Measurements from ENCODE around the gene PINLYP.
A peak's percentile ranks its signal among the peaks of the same experiment; 100 is the strongest.
"Not testable (repeated sequence)": the region's sequence is repeated elsewhere in the genome, so short reads cannot be mapped to it uniquely, and the experiment has no call there.

Gene PINLYP

GRCh38 chr19:43575156-43575950, at the start of gene PINLYP, which contains the start of gene XRCC1:
Gene PINLYP, plus strand, starts transcription at chr19:43575801. Its CDS starts 1,391 bp downstream, at chr19:43577192.
Gene XRCC1, minus strand, starts transcription at chr19:43575527. Its CDS starts 69 bp downstream, at chr19:43575458.
- DNase-seq: peak; percentile 98

DNA sequence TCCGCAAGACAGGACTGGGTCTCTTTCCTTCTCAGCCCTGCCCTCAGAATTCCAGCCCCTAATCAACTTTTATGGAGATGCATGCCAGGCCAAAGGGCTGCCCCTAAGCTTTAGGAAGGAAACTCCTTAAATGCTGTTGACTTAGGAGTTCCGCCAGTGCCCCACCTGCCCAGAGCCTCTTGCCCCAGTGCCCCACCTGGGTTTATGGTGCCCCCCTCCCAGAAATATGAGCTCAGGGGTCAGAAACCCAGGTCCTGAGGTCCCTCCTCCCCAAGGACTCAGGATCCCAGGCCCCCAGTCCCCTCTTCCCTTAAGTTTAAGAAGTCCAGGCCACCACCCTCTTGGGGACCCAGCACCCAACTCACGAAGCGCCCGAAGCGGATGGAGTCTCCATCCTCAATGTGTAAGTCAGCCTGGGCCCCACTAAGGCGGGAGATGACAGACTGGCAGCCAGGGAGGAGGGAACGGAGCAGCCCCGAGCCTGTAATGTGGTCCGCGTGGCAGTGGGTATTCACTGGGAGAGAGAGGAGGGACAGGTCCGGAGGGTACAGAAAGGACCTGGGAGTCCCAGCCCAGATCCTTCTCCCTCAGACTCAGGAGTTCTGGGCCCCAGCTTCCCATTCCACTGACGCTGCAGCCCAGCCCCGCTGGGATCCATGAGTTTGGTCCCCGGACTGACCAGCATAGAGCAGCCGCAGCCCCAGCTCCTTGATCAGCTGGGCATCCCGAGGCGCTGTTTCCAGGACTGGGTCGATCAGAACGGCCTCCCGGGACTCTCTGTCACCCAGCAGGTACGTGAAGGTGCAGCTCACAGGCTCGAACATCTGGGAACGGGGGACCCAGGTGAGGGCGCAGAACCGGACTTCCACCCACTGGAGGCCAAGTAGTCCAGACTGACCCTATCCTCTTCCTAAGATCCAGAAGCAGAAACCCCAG, 49.5 kb upstream of the PINLYP start:
- DNase-seq: no peak

GRCh38 chr19:43526884-43527859, 48.4 kb upstream of the PINLYP start, which contains the start of gene ETHE1:
Gene ETHE1, minus strand, starts transcription at chr19:43527201. Its CDS starts 24 bp downstream, at chr19:43527177.
- DNase-seq: peak; percentile 48

- DNase-seq: no peak
Measured at GRCh38 chr19:43527860-43528622, 47.6 kb upstream of the PINLYP start.

DNA sequence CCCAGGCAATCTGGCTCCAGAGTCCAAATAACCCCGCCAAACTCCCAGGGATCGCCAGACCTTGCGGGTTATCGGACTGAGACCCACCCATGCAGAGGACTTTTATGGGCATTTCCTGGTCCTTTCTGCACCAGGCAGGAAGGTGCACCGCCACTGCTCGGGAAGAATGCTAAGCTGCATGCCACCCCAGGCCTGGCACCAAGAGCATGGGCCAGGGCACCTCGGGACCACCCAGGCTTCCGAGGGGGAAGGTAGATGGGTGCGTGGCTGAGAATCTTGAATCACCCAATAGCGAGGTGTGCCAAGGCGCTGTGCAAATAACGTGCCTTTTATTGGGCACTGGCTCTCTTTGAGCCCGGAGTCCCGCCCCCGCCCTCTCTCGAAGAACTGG, 43.0 kb upstream of the PINLYP start:
- DNase-seq: no peak

- peak; percentile 97 for DNase-seq
Measured at GRCh38 chr19:43532962-43533545, 42.5 kb upstream of the PINLYP start, which contains the start of gene ZNF575. Gene ZNF575, plus strand, starts transcription at chr19:43533188. Its CDS starts 1,235 bp downstream, at chr19:43534423.

DNA sequence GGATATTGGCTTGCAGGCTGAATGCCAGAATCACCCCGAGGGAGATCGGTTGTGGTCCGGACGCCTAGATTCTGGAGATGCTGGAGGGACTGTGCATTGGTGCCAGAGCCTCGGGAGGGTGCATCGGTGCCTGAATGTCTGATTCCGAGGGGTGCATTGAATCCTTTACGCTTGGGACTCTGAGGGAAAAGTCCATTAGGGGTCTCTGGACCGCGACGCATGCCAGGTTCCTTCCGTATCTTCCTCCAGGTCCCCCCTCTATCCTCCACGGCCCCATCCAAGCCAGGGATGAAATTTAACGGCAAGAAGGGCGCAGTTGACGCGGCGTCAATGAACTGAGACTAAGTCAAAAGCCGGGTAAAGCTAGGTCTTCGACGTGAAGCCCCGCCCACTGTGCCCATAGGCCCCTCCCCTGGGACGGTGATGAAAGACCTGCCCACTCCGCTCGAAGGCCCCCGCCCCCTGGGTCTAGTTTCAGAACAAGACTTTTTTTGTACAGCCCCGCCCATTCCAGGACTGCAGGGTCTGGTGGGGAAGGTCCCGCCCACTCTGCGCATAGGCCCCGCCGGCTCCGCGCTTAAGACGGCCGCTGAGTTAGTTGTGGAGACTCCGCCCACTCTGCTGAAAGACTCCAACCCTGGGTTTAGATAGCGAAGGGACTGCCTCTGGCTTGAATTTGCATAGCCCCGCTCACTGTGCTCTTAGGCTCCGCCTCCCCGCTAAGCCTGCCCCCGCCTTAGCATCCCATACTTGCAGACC, 41.9 kb upstream of the PINLYP start:
- DNase-seq: peak; percentile 100

DNA sequence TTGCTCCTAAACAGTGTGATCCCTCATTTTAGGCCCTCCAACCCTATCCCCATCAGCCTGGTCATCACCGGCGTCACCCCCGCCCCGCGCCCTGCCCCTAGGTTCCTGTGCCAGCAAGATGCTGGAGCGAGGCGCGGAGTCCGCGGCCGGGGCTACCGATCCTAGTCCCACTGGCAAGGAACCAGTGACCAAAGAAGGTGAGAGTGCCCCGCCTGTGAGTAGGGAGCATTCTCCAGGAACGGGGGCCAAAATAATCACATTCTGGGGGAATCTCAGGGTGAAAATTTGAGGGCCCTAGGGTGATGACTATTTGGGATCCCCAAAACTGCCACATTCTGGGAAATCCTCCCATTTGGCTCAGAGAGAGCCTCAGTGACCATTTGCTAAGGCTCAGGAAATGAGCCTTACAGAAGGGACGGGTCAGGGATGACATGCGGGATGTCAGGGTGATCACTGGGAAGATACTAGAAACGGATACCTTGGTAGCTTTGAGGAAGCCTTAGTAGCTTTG, 41.2 kb upstream of the PINLYP start:
- DNase-seq: no peak

DNA sequence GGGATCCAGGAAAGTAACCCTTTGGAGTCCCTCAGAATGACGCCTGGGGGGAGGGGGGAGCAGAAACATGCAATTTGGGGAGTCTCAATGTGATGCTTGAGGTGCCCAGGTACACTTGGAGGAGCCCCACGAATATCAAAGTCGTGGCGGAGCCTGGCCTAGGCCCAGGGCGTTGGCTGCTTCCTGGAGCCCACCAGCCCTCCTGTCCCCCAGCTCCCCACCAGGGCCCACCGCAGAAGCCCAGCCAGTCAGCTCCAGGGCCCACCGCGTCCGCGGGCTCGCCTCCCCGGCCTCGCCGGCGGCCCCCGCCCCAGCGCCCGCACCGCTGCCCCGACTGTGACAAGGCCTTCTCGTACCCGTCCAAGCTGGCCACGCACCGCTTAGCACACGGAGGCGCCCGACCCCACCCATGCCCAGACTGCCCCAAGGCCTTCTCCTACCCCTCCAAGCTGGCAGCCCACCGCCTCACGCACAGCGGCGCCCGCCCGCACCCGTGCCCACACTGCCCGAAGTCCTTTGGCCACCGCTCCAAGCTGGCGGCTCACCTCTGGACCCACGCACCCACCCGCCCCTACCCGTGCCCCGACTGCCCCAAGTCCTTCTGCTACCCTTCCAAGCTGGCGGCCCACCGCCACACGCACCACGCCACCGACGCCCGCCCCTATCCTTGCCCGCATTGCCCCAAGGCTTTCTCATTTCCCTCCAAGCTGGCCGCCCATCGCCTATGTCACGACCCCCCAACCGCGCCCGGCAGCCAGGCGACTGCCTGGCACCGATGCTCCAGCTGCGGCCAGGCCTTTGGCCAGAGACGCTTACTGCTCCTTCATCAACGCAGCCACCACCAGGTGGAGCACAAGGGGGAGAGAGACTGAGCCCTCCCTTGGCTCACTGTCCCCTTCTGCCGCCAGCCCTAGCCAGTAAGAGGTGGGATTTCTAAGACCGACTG, 40.5 kb upstream of the PINLYP start:
- peak; percentile 56 for DNase-seq

DNA sequence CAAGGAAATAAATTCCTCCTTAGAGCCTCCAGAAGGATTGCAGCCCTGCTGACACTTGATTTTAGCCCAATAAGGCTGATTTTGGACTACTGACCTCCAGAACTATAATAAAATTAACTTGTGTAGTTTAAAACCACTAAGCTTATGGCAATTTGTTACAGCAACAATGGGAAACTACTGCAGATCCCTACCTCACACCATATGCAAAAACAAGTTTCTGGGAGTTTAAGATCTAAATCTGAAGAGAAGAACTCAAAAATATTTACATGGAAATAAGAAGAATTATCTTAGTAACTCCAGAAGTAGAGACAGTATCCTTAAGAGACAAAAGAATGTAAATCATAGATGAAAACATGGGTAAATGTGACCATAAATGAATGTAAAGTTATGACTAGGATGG, 36.7 kb upstream of the PINLYP start:
- no peak for DNase-seq

DNA sequence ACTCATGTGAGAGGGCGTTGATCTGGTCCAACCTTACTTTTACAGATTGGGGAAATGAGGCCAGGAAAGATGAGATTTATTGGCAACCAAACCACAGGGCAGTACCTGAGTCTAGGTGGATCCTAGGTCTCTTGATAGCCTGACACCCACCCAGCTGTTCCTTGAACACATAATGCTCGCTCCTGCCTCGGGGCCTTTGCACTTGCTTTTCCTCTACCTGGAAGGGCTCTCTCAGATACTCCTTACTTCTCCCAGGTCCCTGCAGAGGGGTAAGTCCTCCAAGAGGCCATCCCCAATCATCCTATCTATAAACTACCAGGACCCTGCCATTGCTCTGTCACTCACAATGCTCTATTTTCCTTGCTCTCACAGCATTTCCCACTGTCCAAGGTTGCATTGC, 35.2 kb upstream of the PINLYP start:
- no peak for DNase-seq

DNA sequence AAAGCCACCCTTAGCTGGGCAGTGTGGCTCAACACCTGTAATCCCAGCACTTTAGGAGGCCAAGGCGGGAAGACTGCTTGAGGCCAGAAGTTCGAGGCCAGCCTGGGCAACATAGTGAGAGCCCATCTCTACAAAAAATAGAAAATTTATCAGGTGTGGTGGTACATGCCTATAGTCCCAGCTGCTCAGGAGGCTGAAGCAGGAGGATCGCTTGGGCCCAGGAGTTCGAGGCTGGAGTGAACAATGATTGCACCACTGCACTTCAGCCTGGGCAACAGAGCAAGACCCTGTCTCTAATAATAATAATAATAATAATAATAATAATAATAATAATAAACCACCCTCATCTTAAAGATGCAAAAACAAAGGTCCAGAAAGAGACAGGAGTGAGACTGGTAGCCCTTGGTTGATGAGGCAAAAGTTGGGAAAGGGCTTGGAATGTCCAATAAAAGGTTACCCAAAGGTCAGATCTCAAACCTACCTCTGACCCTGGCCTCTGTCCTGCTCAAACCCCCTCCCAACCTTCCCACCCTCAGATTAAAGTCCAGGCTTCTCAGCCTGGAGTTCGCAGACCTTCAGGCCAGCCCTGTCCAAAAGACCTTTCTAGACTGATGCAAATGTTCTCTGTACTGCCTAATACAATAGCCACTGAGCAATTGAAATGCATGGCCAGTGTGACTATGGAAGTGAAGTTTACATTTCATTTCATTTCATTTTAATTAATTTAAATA, 33.5 kb upstream of the PINLYP start:
- DNase-seq: no peak

GRCh38 chr19:43544077-43544476, 31.5 kb upstream of the PINLYP start:
- DNase-seq: no peak

- DNase-seq: no peak
Measured at GRCh38 chr19:43545276-43545675, 30.3 kb upstream of the PINLYP start.

DNA sequence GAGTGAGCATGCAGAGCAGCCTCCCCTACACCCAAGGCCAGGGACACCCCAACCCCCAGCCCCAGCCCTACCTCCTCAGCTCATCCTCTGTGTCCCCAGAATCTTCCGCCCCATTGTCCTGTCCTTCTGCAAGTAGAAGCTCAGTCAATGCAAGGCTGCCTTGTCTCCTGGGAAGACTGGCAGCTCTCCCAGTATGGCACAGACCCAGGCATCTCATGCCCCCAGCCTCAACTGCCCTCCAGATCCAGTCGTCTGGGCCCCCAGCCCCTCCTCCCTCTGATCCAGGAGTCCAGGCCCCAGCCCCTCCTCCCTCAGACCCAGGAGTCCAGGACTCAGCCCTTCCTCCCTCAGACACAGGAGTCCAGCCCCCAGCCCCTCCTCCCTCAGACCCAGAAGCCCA, 29.6 kb upstream of the PINLYP start:
- no peak for DNase-seq

GRCh38 chr19:43546581-43546980, 29.0 kb upstream of the PINLYP start:
- DNase-seq: no peak

DNA sequence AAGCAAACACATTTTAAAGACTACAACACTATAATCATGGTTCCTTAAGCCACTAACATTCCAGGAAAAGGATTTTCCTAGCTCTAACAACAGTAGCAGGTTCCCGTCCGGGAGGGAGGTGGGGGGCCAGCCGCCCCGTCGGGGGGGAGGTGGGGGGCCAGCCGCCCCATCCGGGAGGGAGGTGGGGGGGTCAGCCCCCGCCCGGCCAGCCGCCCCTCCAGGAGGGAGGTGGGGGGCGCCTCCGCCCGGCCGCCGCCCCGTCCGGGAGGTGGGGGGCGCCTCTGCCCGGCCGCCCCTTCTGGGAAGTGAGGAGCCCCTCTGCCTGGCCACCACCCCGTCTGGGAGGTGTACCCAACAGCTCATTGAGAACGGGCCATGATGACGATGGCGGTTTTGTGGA, 27.7 kb upstream of the PINLYP start:
- DNase-seq: not testable (repeated sequence)

DNA sequence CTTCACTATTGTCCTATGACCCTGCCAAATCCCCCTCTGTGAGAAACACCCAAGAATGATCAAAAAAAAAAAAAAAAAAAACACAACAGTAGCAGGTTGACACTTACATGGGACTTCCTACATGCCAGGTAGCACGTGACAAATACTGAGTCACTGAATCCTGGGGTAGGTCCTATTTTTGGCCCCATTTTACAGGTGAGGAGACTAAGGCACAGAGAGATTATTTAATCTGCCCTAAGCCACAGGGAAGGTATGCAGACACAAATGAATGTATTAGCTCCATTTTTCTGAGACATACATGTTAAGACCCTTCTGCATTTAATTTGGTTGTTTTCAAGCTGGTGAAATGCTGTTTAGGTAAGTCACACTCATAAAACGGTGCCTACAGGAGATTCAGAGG, 26.9 kb upstream of the PINLYP start:
- no peak for DNase-seq
